CD4-positive, alpha-beta T cell (primary cell): ENCODE measurements around the gene HNF1A. TPM values are rescaled to one million over a fixed set of nuclear protein-coding genes. Genes with fewer than 3 reads are reported as not detected.

ENCODE experiments used
- ATAC-seq: fragments of 200-7000 bp; cut with Tn5 transposase; one replicate; pipeline ENCODE4 v1.10.0; 2022; ENCODE audit warnings: mild to moderate bottlenecking; ENCODE audit not compliant: poor library complexity
- CTCF ChIA-PET: fragments of 350-600 bp; sonication (Branson Sonifier 250); formaldehyde crosslinking; loops from one replicate; lab custom pipeline; 2021; ENCODE audit warnings: antibody characterized with exemption, inconsistent platforms; lab: Charles Lee
- POLR2A ChIA-PET: fragments of 350-600 bp; sonication (Branson Sonifier 250); formaldehyde crosslinking; loops from one replicate; lab custom pipeline; 2021; ENCODE audit warnings: antibody characterized with exemption, inconsistent platforms; lab: Charles Lee
- DNase-seq, 14 experiments: peaks; one replicate each; pipeline ENCODE4 v3.0.0-alpha.2; 2013 to 2020; ENCODE audit warnings: mixed read lengths in 2 of 14
- H3K27ac ChIP-seq, 2 donors: one replicate each; pipeline versions ENCODE4 v1.5.1 to v1.7.0; 2013; ENCODE audit warnings: low read length in 2 of 2, low read depth in 1 of 2, mild to moderate bottlenecking in 1 of 2
- H3K27me3 ChIP-seq, 2 experiments: 1 replicate in 1 of 2; 2 replicates in 1 of 2; pipeline versions ENCODE4 v1.6.1 to v1.7.0; 2013; ENCODE audit warnings: low read length in 2 of 2, control low read depth in 1 of 2, mild to moderate bottlenecking in 1 of 2, moderate library complexity in 1 of 2; ENCODE audit not compliant: insufficient read depth in 2 of 2, control insufficient read depth in 1 of 2
- H3K36me3 ChIP-seq: one replicate; pipeline ENCODE4 v1.6.1; 2013; ENCODE audit warnings: low read length, control low read depth; ENCODE audit not compliant: insufficient read depth
- H3K4me1 ChIP-seq: one replicate; pipeline ENCODE4 v1.6.1; 2013; ENCODE audit warnings: low read length, control low read depth; ENCODE audit not compliant: insufficient read depth
- H3K4me3 ChIP-seq: one replicate; pipeline ENCODE4 v1.5.1; 2013; ENCODE audit warnings: mild to moderate bottlenecking, low read length, moderate library complexity
- H3K9me3 ChIP-seq, 2 experiments: 1 replicate in 1 of 2; 2 replicates in 1 of 2; pipeline versions ENCODE4 v1.6.1 to v1.7.0; 2013; ENCODE audit warnings: low read length in 2 of 2, mild to moderate bottlenecking in 2 of 2, control low read depth in 1 of 2, moderate library complexity in 1 of 2; ENCODE audit not compliant: control insufficient read depth in 1 of 2, insufficient read depth in 1 of 2
- H3K27ac Mint-ChIP-seq: one replicate; pipeline ENCODE4 v1.8.0; 2020; ENCODE audit warnings: mixed read lengths
- H3K27me3 Mint-ChIP-seq: one replicate; pipeline ENCODE4 v1.8.0; 2021; ENCODE audit warnings: mixed read lengths
- H3K36me3 Mint-ChIP-seq: one replicate; pipeline ENCODE4 v1.8.0; 2021; ENCODE audit warnings: low read depth, mixed read lengths
- H3K4me1 Mint-ChIP-seq: one replicate; pipeline ENCODE4 v1.8.0; 2021; ENCODE audit warnings: low read depth, mixed read lengths
- H3K4me3 Mint-ChIP-seq: one replicate; pipeline ENCODE4 v1.8.0; 2020; ENCODE audit warnings: mild to moderate bottlenecking, mixed read lengths
- H3K9me3 Mint-ChIP-seq: one replicate; pipeline ENCODE4 v1.8.0; 2020; ENCODE audit warnings: mixed read lengths
- CTCF ChIP-seq: fragments of 200-600 bp; IDR thresholded peaks from one replicate; pipeline ENCODE4 v1.8.0; 2022; ENCODE audit warnings: antibody characterized with exemption, mild to moderate bottlenecking
- intact Hi-C, 2 experiments: fragments of 100-400 bp; cut with DNase I in 1 of 2; cut with micrococcal nuclease in 1 of 2; formaldehyde crosslinking; loops; one replicate each; pipeline versions ENCODE4 v1.15.1 to v1.9.0; 2023 to 2025; cut with DNase I, micrococcal nuclease
- total RNA-seq, 174 experiments: library from RNA in 2 of 174; stranded (reverse) in 2 of 174; gene quantifications; one replicate each; pipeline ENCODE4 v1.2.3 and lab custom pipeline; 2021 to 2026

HNF1A gene
- total RNA-seq, 2 experiments from 2014 or later, result not detected

- no peak for TF ChIP-seq CTCF
- Histone ChIP-seq H3K27me3 (no peaks in the 10 kb centered on the region), H3K9me3 (no peaks in the 10 kb centered on the region), H3K36me3 (peaks cover 3% of the 10 kb centered on the region), H3K27ac (no peak overlapping the region), H3K4me1 (no peaks in the 10 kb centered on the region), H3K4me3 (no peak overlapping the region)
- Mint-ChIP-seq H3K27ac (no peak overlapping the region), H3K9me3 (no peaks in the 10 kb centered on the region), H3K4me1 (no peaks in the 10 kb centered on the region), H3K36me3 (peaks cover 3% of the 10 kb centered on the region), H3K27me3 (peaks cover 16% of the 10 kb centered on the region), H3K4me3 (no peak overlapping the region)
- ATAC-seq, result no peak
- ChIA-PET CTCF (no interaction called here), POLR2A (no interaction called here)
- DNase-seq, result no peak
- intact Hi-C loops, result no loop called here
Observed at GRCh38 chr12:120997448-120997847, 19.1 kb downstream of the HNF1A start.

GRCh38 chr12:120998435-120998834, 20.1 kb downstream of the HNF1A start:
- no peak for ATAC-seq
- H3K4me3 ChIP-seq, result no peak overlapping the region
- no peaks in the 10 kb centered on the region for H3K9me3 ChIP-seq
- H3K27ac Mint-ChIP-seq, result no peak overlapping the region
- H3K4me3 Mint-ChIP-seq, result no peak overlapping the region
- H3K4me1 Mint-ChIP-seq, result no peaks in the 10 kb centered on the region
- no peaks in the 10 kb centered on the region for H3K4me1 ChIP-seq
- H3K36me3 Mint-ChIP-seq, result peaks cover 9% of the 10 kb centered on the region
- peaks cover 9% of the 10 kb centered on the region for H3K36me3 ChIP-seq
- no peaks in the 10 kb centered on the region for H3K27me3 ChIP-seq
- no peak overlapping the region for H3K27ac ChIP-seq
- DNase-seq, result no peak
- POLR2A ChIA-PET, result no interaction called here
- H3K27me3 Mint-ChIP-seq, result peaks cover 16% of the 10 kb centered on the region
- intact Hi-C loops, result no loop called here
- CTCF ChIA-PET, result no interaction called here
- no peak for TF ChIP-seq CTCF
- H3K9me3 Mint-ChIP-seq, result no peaks in the 10 kb centered on the region

GRCh38 chr12:120999191-121000120, 21.1 kb downstream of the HNF1A start:
- peaks cover 14% of the 10 kb centered on the region for H3K27me3 Mint-ChIP-seq
- H3K9me3 Mint-ChIP-seq, result no peaks in the 10 kb centered on the region
- H3K27me3 ChIP-seq, result no peaks in the 10 kb centered on the region
- no peaks in the 10 kb centered on the region for H3K4me1 ChIP-seq
- H3K27ac Mint-ChIP-seq, result no peak overlapping the region
- DNase-seq, result no peak
- no peaks in the 10 kb centered on the region for H3K9me3 ChIP-seq
- CTCF ChIA-PET, result no interaction called here
- no peak overlapping the region for H3K4me3 Mint-ChIP-seq
- intact Hi-C loops, result no loop called here
- peaks cover 20% of the 10 kb centered on the region for H3K36me3 ChIP-seq
- H3K27ac ChIP-seq, result no peak overlapping the region
- H3K36me3 Mint-ChIP-seq, result peaks cover 18% of the 10 kb centered on the region
- H3K4me1 Mint-ChIP-seq, result no peaks in the 10 kb centered on the region
- no peak for ATAC-seq
- POLR2A ChIA-PET, result no interaction called here
- no peak overlapping the region for H3K4me3 ChIP-seq
- TF ChIP-seq CTCF, result no peak
